Measurements from ENCODE around the gene CD300C. TPM values are rescaled to one million over a fixed set of nuclear protein-coding genes. Genes with fewer than 3 reads are reported as not detected.
"Not testable (repeated sequence)": the region's sequence is repeated elsewhere in the genome, so short reads cannot be mapped to it uniquely, and the experiment has no call there.

The CD300C gene
- total and polyA plus RNA-seq, 5 experiments from 2014 or later, result 0.11 TPM; not detected in 4

DNA sequence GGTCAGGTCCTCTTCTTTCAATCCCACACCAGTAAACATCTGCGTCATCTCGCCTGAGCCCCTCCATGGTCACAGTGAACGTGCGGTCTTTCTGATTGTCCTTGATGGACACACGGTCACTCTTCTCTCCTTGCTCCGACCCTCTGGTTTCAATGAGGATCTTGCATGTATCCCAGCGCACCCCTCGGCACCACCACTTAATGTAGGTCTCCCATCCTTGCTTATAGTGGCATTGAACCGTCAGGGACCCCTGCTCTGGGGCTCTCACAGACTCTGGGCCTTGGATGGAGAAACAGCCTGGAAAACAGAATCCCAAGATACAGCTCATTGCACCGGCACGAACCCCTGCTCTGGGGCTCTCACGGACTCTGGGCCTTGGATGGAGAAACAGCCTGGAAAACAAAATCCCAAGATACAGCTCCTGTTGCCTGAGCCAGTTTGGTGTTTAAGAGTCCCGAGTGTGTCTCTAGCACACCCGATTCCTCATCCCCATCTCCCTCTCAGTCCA, 20.1 kb downstream of the CD300C start:
- Mint-ChIP-seq H3K4me1 (peaks cover 0 to 27% (median 0%) of the 10 kb centered on the region in 4 donors), H3K9me3 (peaks cover 0 to 7% (median 0%) of the 10 kb centered on the region in 9 donors), H3K27ac (no peak overlapping the region), H3K4me3 (no peak overlapping the region), H3K27me3 (peaks cover 8 to 65% (median 36%) of the 10 kb centered on the region in 5 donors), H3K36me3 (peaks cover 0 to 2% (median 0%) of the 10 kb centered on the region in 3 donors)
- ATAC-seq (no peak), DNase-seq (peak in 1 of 10 donors; percentile 4)
- POLR2A ChIA-PET, result no interaction called here

GRCh38 chr17:74525465-74525725, 20.5 kb downstream of the CD300C start:
- DNase-seq (no peak), ATAC-seq (no peak)
- peaks cover 0 to 4% (median 0%) of the 10 kb centered on the region in 3 donors for H3K36me3 Mint-ChIP-seq
- peaks cover 0 to 7% (median 0%) of the 10 kb centered on the region in 9 donors for H3K9me3 Mint-ChIP-seq
- H3K27ac Mint-ChIP-seq, result no peak overlapping the region
- H3K27me3 Mint-ChIP-seq, result peaks cover 6 to 65% (median 35%) of the 10 kb centered on the region in 5 donors
- POLR2A ChIA-PET, result no interaction called here
- H3K4me1 Mint-ChIP-seq, result peaks cover 0 to 30% (median 0%) of the 10 kb centered on the region in 4 donors
- H3K4me3 Mint-ChIP-seq, result no peak overlapping the region

GRCh38 chr17:74524653-74525464, 21.1 kb downstream of the CD300C start:
- Mint-ChIP-seq H3K27ac (no peak overlapping the region), H3K4me1 (peaks cover 0 to 35% (median 0%) of the 10 kb centered on the region in 4 donors), H3K9me3 (peaks cover 0 to 7% (median 4%) of the 10 kb centered on the region in 9 donors), H3K4me3 (no peak overlapping the region), H3K36me3 (peaks cover 0 to 4% (median 0%) of the 10 kb centered on the region in 3 donors), H3K27me3 (peaks cover 6 to 60% (median 33%) of the 10 kb centered on the region in 5 donors)
- ATAC-seq, result no peak
- POLR2A ChIA-PET, result no interaction called here
- peak in 1 of 10 donors; percentile 6 for DNase-seq

DNA sequence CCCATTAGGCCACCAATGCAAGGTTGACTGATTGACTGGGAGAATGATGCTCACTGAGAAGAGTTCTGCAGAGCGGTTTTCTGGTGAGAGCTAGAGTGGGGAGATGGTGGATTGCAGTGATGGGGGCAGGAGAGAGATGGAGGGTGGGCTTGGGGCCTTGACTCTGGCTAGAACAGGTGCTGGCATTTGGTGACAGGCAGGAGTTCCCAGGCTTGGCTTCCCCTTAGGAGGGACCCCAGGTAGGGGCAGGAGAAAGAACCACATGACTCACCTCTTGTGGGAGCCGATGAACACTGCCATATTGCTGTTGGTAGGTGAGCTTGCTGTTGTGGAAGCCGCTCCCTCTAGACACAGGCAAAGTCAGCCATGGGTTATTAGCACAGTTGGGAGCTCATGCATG, 22.6 kb downstream of the CD300C start:
- H3K4me3 Mint-ChIP-seq, result no peak overlapping the region
- peaks cover 0 to 14% (median 9%) of the 10 kb centered on the region in 9 donors for H3K9me3 Mint-ChIP-seq
- DNase-seq (no peak), ATAC-seq (no peak)
- no peak overlapping the region for H3K27ac Mint-ChIP-seq
- H3K36me3 Mint-ChIP-seq, result peaks cover 0 to 9% (median 4%) of the 10 kb centered on the region in 3 donors
- peaks cover 0 to 32% (median 0%) of the 10 kb centered on the region in 4 donors for H3K4me1 Mint-ChIP-seq
- POLR2A ChIA-PET, result no interaction called here
- H3K27me3 Mint-ChIP-seq, result peaks cover 8 to 60% (median 33%) of the 10 kb centered on the region in 5 donors

DNA sequence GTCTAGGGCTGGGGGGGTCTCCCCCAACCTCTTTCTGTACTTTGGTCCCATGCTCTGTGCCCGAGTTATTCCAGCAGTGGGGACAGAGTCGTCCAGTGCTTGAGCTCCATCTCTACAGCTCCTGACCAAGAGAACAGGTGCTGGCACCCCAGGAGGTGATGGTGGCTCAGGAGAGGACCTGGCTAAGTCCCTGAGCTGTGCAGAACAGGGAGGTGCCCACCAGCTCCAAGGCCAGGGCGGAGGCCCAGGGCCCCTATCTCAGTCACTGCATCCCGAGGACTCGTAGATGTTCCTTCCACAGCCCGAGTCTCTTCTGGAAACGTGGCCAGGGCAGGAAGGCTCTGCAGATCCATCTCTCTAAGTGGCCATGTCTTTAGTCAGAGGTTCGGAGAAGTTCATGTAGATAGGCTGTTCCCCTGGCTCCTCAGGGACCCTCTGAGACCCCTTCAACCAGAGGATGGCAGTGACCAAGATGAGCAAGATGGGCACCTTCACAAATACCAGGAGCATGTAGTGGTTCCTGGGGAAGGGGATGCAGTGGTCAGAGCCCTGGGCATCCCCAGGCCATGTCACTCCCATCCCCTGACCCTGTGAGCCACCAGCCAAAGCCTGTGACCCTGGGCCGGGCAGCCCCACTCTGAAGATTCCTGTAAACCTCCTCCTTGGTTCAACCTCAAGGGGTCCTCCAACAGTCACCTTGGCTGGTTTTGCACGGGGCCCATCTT, 23.4 kb downstream of the CD300C start:
- Mint-ChIP-seq H3K36me3 (peaks cover 0 to 14% (median 9%) of the 10 kb centered on the region in 3 donors), H3K4me3 (no peak overlapping the region), H3K27me3 (peaks cover 8 to 60% (median 33%) of the 10 kb centered on the region in 5 donors), H3K27ac (no peak overlapping the region), H3K9me3 (peaks cover 0 to 19% (median 13%) of the 10 kb centered on the region in 9 donors), H3K4me1 (peaks cover 0 to 30% (median 0%) of the 10 kb centered on the region in 4 donors)
- DNase-seq (no peak), ATAC-seq (no peak)
- POLR2A ChIA-PET, result no interaction called here

DNA sequence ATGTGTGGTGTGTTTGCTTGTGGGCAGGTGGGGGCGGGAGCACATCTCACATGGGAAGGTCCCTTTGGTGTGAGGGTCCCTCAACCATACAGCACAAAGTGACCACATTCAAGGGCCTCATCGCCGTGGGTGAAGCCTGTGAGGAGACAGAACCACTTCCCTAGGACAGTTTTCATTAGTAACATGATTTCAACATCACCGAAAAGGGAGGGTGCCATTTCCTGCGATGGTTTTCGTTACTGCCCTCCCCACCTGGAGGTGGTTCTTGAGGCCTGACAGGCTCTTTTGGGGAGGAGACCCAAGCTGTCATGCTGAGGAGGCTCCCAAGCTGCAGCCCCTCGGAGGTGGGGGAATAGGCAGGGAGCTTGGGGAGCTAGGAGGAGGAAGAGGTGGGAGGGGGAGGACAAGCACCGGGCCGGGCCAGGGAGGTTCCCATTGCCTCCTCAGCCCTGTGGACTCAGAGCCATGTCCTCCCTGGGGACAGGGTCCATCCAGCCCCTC, 24.2 kb downstream of the CD300C start:
- Mint-ChIP-seq H3K4me1 (peaks cover 0 to 27% (median 0%) of the 10 kb centered on the region in 4 donors), H3K36me3 (peaks cover 0 to 14% (median 9%) of the 10 kb centered on the region in 3 donors), H3K4me3 (peak overlapping the region in 1 of 10 donors; percentile 45), H3K9me3 (peaks cover 0 to 19% (median 13%) of the 10 kb centered on the region in 9 donors), H3K27ac (peak overlapping the region in 1 of 10 donors; percentile 23), H3K27me3 (peaks cover 8 to 60% (median 37%) of the 10 kb centered on the region in 5 donors)
- no peak for ATAC-seq
- no peak for DNase-seq
- POLR2A ChIA-PET, result no interaction called here

- Mint-ChIP-seq H3K27me3 (peaks cover 10 to 55% (median 36%) of the 10 kb centered on the region in 5 donors), H3K4me1 (peaks cover 0 to 27% (median 0%) of the 10 kb centered on the region in 4 donors), H3K27ac (peak overlapping the region in 1 of 10 donors; percentile 35), H3K9me3 (peaks cover 0 to 19% (median 13%) of the 10 kb centered on the region in 9 donors), H3K4me3 (peak overlapping the region in 1 of 10 donors; percentile 67), H3K36me3 (peaks cover 0 to 14% (median 9%) of the 10 kb centered on the region in 3 donors)
- POLR2A ChIA-PET, result no interaction called here
- no peak for DNase-seq
- no peak for ATAC-seq
Measured at GRCh38 chr17:74520790-74521480, 25.0 kb downstream of the CD300C start.

- Mint-ChIP-seq H3K27me3 (peaks cover 9 to 46% (median 30%) of the 10 kb centered on the region in 5 donors), H3K27ac (peak overlapping the region in 1 of 10 donors; percentile 40), H3K9me3 (peaks cover 0 to 19% (median 13%) of the 10 kb centered on the region in 9 donors), H3K36me3 (peaks cover 0 to 14% (median 9%) of the 10 kb centered on the region in 3 donors), H3K4me3 (no peak overlapping the region), H3K4me1 (peaks cover 0 to 27% (median 1%) of the 10 kb centered on the region in 4 donors)
- no peak for ATAC-seq
- no peak for DNase-seq
- POLR2A ChIA-PET, result no interaction called here
Measured at GRCh38 chr17:74520016-74520434, 25.9 kb downstream of the CD300C start.

DNA sequence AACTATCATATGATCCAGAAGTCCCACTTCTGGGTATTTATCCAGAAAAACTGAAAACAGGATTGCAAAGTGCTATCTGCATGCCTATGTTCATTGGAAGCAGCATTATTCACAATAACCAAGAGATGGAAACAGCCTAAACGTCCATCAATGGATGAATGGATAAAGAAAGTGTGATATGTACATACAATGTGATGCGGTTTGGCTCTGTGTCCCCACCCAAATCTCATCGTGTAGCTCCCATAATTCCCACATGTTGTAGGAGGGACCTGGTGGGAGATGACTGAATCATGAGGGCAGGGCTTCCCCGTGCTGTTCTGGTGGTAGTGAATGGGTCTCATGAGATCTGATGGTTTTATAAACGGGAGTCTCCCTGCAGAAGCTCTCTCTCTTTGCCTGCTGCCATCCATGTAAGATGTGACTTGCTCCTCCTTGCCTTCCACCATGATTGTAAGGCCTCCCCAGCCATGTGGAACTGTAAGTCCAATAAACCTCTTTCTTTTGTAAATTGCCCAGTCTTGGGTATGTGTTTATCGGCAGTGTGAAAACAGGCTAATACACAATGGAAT, 27.4 kb downstream of the CD300C start:
- H3K36me3 Mint-ChIP-seq, result peaks cover 0 to 14% (median 9%) of the 10 kb centered on the region in 3 donors

GRCh38 chr17:74516561-74517328, 29.2 kb downstream of the CD300C start:
- ATAC-seq, result no peak
- Mint-ChIP-seq H3K4me3 (no peak overlapping the region), H3K27me3 (peaks cover 13 to 38% (median 20%) of the 10 kb centered on the region in 5 donors), H3K27ac (peak overlapping the region in 1 of 10 donors; percentile 53), H3K36me3 (peaks cover 0 to 14% (median 9%) of the 10 kb centered on the region in 3 donors), H3K9me3 (peaks cover 0 to 29% (median 18%) of the 10 kb centered on the region in 9 donors), H3K4me1 (peaks cover 7 to 45% (median 9%) of the 10 kb centered on the region in 4 donors)
- DNase-seq, result no peak
- POLR2A ChIA-PET, result no interaction called here

More for the DNA sequence above, 27.4 kb downstream of the CD300C start:
- DNase-seq, H3K4me3 Mint-ChIP-seq, POLR2A ChIA-PET, ATAC-seq: not testable (repeated sequence)
- H3K4me1 Mint-ChIP-seq, result peaks cover 7 to 39% (median 9%) of the 10 kb centered on the region in 4 donors
- H3K27me3 Mint-ChIP-seq, result peaks cover 17 to 49% (median 30%) of the 10 kb centered on the region in 5 donors
- peaks cover 0 to 29% (median 20%) of the 10 kb centered on the region in 9 donors for H3K9me3 Mint-ChIP-seq
- H3K27ac Mint-ChIP-seq, result peak overlapping the region in 1 of 10 donors; percentile 3

DNA sequence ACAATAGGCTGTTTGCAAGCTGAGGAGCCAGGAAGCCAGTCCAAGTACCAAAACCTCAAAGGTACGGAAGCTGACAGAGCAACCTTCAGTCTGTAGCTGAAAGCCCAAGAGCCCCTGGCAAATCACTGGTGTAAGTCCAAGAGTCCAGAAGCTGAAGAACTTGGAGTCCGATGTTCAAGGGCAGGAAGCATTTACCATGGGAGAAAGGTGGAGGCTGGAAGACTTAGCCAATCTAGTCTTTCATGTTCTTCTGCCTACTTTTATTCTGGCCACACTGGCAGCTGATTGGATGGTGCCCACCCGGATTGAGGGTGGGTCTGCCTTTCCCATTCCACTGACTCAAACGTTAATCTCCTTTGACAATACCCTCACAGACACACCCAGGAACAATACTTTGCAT, 30.0 kb downstream of the CD300C start:
- ATAC-seq, result no peak
- peaks cover 0 to 29% (median 18%) of the 10 kb centered on the region in 9 donors for H3K9me3 Mint-ChIP-seq
- POLR2A ChIA-PET, result no interaction called here
- peaks cover 7 to 37% (median 9%) of the 10 kb centered on the region in 4 donors for H3K4me1 Mint-ChIP-seq
- peaks cover 0 to 13% (median 9%) of the 10 kb centered on the region in 3 donors for H3K36me3 Mint-ChIP-seq
- H3K27ac Mint-ChIP-seq, result peak overlapping the region in 1 of 10 donors; percentile 53
- H3K27me3 Mint-ChIP-seq, result peaks cover 5 to 29% (median 18%) of the 10 kb centered on the region in 5 donors
- DNase-seq, result no peak
- no peak overlapping the region for H3K4me3 Mint-ChIP-seq
